ENCODE measurements around the gene RRAS. TPM values are rescaled to one million over a fixed set of nuclear protein-coding genes. Genes with fewer than 3 reads are reported as not detected.

The RRAS gene
- total and polyA plus RNA-seq, 8 donors, result 21.4 to 131 (median 30.7) TPM

DNA sequence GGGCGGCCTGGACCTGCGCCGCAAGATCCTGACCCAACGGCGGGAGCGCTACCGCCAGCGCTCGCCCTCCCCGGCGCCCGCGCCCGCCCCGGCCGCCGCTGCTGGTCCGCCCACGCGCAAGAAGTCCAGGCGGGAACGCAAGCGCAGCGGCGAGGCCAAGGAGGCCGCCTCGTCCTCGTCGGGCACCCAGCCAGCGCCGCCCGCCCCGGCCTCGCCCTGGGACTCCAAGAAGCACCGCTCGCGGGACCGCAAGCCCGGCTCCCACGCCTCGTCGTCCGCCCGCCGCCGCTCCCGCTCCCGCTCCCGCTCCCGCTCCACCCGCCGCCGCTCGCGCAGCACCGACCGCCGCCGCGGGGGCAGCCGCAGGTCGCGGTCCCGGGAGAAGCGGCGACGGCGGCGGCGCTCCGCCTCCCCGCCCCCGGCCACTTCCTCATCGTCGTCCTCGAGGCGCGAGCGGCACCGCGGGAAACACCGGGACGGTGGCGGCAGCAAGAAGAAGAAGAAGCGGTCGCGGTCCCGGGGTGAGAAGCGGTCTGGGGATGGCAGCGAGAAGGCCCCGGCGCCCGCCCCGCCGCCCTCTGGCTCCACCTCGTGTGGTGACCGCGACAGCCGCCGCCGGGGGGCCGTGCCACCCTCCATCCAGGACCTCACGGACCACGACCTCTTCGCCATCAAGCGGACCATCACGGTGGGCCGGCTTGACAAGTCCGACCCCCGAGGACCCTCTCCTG, 12.0 kb upstream of the RRAS start:
- intact Hi-C loops (cut with DNase I), result no loop called here
- ATAC-seq (no peak), DNase-seq (peak in 1 of 4 donors; percentile 73)
- H3K27me3 ChIP-seq, result no peaks in the 10 kb centered on the region
- no peaks in the 10 kb centered on the region for H3K4me1 ChIP-seq
- no peak overlapping the region for H3K4me3 ChIP-seq
- peaks cover 0 to 96% of the 10 kb centered on the region in 2 donors for H3K36me3 ChIP-seq
- no peaks in the 10 kb centered on the region for H3K9me3 ChIP-seq
- no peak overlapping the region for H3K27ac ChIP-seq
- TF ChIP-seq CTCF (IDR thresholded peaks at IDR 0.05), result no peak

DNA sequence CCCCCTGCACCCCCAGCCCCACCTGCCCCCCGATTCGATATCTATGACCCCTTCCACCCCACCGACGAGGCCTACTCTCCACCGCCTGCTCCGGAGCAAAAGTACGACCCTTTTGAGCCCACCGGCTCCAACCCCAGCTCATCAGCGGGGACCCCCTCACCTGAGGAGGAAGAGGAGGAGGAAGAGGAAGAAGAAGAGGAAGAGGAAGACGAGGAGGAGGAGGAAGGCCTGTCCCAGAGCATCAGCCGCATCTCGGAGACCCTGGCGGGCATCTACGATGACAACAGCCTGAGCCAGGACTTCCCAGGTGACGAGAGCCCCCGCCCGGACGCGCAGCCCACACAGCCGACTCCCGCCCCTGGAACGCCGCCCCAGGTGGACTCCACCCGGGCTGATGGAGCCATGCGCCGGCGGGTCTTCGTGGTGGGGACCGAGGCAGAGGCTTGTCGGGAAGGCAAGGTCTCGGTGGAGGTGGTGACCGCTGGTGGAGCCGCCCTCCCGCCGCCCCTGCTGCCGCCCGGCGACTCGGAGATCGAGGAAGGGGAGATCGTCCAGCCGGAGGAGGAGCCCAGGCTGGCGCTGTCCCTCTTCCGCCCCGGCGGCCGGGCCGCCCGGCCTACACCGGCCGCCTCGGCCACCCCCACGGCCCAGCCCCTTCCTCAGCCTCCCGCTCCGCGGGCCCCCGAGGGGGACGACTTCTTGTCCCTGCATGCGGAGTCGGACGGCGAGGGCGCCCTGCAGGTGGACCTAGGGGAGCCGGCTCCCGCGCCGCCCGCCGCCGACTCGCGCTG, 11.3 kb upstream of the RRAS start:
- DNase-seq (no peak), ATAC-seq (no peak)
- H3K9me3 ChIP-seq, result no peaks in the 10 kb centered on the region
- TF ChIP-seq CTCF (IDR thresholded peaks at IDR 0.05), result no peak
- H3K27me3 ChIP-seq, result no peaks in the 10 kb centered on the region
- no peak overlapping the region for H3K27ac ChIP-seq
- H3K36me3 ChIP-seq, result peaks cover 0 to 96% of the 10 kb centered on the region in 2 donors
- intact Hi-C loops (cut with DNase I), result no loop called here
- no peak overlapping the region for H3K4me3 ChIP-seq
- H3K4me1 ChIP-seq, result no peaks in the 10 kb centered on the region

GRCh38 chr19:49646586-49646985, 6.6 kb upstream of the RRAS start:
- DNase-seq (no peak), ATAC-seq (no peak)
- no peak overlapping the region for H3K4me3 ChIP-seq
- H3K36me3 ChIP-seq, result peaks cover 0 to 68% of the 10 kb centered on the region in 2 donors
- TF ChIP-seq CTCF (IDR thresholded peaks at IDR 0.05), result no peak
- no peak overlapping the region for H3K27ac ChIP-seq
- H3K4me1 ChIP-seq, result peaks cover 10 to 23% of the 10 kb centered on the region in 2 donors
- intact Hi-C loops (cut with DNase I), result no loop called here
- H3K9me3 ChIP-seq, result no peaks in the 10 kb centered on the region
- H3K27me3 ChIP-seq, result no peaks in the 10 kb centered on the region

- TF ChIP-seq CTCF (IDR thresholded peaks at IDR 0.05), result no peak
- ATAC-seq, result no peak
Observed at GRCh38 chr19:49645995-49646394, 6.1 kb upstream of the RRAS start.

GRCh38 chr19:49645592-49645991, 5.6 kb upstream of the RRAS start:
- H3K9me3 ChIP-seq, result no peaks in the 10 kb centered on the region
- ATAC-seq (no peak), DNase-seq (no peak)
- no peak overlapping the region for H3K4me3 ChIP-seq
- H3K27ac ChIP-seq, result no peak overlapping the region
- TF ChIP-seq CTCF (IDR thresholded peaks at IDR 0.05), result no peak
- peaks cover 0 to 59% of the 10 kb centered on the region in 2 donors for H3K36me3 ChIP-seq
- intact Hi-C loops (cut with DNase I), result no loop called here
- peaks cover 15 to 32% of the 10 kb centered on the region in 2 donors for H3K4me1 ChIP-seq
- no peaks in the 10 kb centered on the region for H3K27me3 ChIP-seq

More at GRCh38 chr19:49645995-49646394, 6.1 kb upstream of the RRAS start:
- H3K27me3 ChIP-seq, result no peaks in the 10 kb centered on the region
- H3K27ac ChIP-seq, result no peak overlapping the region
- no peak for DNase-seq
- H3K36me3 ChIP-seq, result peaks cover 0 to 62% of the 10 kb centered on the region in 2 donors
- peaks cover 12 to 28% of the 10 kb centered on the region in 2 donors for H3K4me1 ChIP-seq
- intact Hi-C loops (cut with DNase I), result no loop called here
- H3K4me3 ChIP-seq, result no peak overlapping the region
- no peaks in the 10 kb centered on the region for H3K9me3 ChIP-seq

All from left lung (tissue), 10 donors.